Measurements from ENCODE around the gene GPR149. TPM values are rescaled to one million over a fixed set of nuclear protein-coding genes. Genes with fewer than 3 reads are reported as not detected.

GPR149 gene
- total RNA-seq, 2 donors from 2014 or later = not detected

GRCh38 chr3:154389861-154390260 lies 40.1 kb downstream of the GPR149 start:
- Mint-ChIP-seq H3K9me3 (peaks cover 20% of the 10 kb centered on the region), H3K27ac (no peak overlapping the region), H3K4me3 (no peak overlapping the region), H3K27me3 (no peaks in the 10 kb centered on the region), H3K36me3 (no peaks in the 10 kb centered on the region), H3K4me1 (ENCODE audit: low read depth in 2 of 2) (no peaks in the 10 kb centered on the region)
- no peak for ATAC-seq
- DNase-seq (ENCODE audit: low spot score) = no peak

- Mint-ChIP-seq H3K27ac (no peak overlapping the region), H3K9me3 (peaks cover 7% of the 10 kb centered on the region), H3K27me3 (no peaks in the 10 kb centered on the region), H3K4me1 (ENCODE audit: low read depth in 2 of 2) (no peaks in the 10 kb centered on the region), H3K36me3 (no peaks in the 10 kb centered on the region), H3K4me3 (no peak overlapping the region)
- no peak for ATAC-seq
- DNase-seq (ENCODE audit: low spot score) = no peak
Measured at GRCh38 chr3:154384479-154384878, 45.5 kb downstream of the GPR149 start.

GRCh38 chr3:154378311-154378710 lies 51.7 kb downstream of the GPR149 start:
- no peak overlapping the region for H3K4me3 Mint-ChIP-seq
- H3K9me3 Mint-ChIP-seq = no peaks in the 10 kb centered on the region
- H3K4me1 Mint-ChIP-seq (ENCODE audit: low read depth in 2 of 2) = no peaks in the 10 kb centered on the region
- no peak for ATAC-seq
- no peaks in the 10 kb centered on the region for H3K27me3 Mint-ChIP-seq
- H3K27ac Mint-ChIP-seq = no peak overlapping the region
- H3K36me3 Mint-ChIP-seq = no peaks in the 10 kb centered on the region
- no peak for DNase-seq (ENCODE audit: low spot score)

GRCh38 chr3:154367221-154367620 lies 62.8 kb downstream of the GPR149 start:
- Mint-ChIP-seq H3K36me3 (no peaks in the 10 kb centered on the region), H3K27ac (no peak overlapping the region), H3K9me3 (peaks cover 3% of the 10 kb centered on the region), H3K4me1 (ENCODE audit: low read depth in 2 of 2) (no peaks in the 10 kb centered on the region), H3K27me3 (peaks cover 4 to 8% of the 10 kb centered on the region in 2 donors), H3K4me3 (no peak overlapping the region)
- no peak for DNase-seq (ENCODE audit: low spot score)
- ATAC-seq = no peak

- H3K9me3 Mint-ChIP-seq = peaks cover 3% of the 10 kb centered on the region
- H3K4me3 Mint-ChIP-seq = no peak overlapping the region
- ATAC-seq = peak in 1 of 2 donors; percentile 28
- H3K27ac Mint-ChIP-seq = no peak overlapping the region
- no peaks in the 10 kb centered on the region for H3K4me1 Mint-ChIP-seq (ENCODE audit: low read depth in 2 of 2)
- no peaks in the 10 kb centered on the region for H3K36me3 Mint-ChIP-seq
- DNase-seq (ENCODE audit: low spot score) = no peak
- H3K27me3 Mint-ChIP-seq = peaks cover 4 to 8% of the 10 kb centered on the region in 2 donors
Measured at GRCh38 chr3:154364849-154365248, 65.1 kb downstream of the GPR149 start.

- Mint-ChIP-seq H3K4me3 (no peak overlapping the region), H3K36me3 (no peaks in the 10 kb centered on the region), H3K27ac (no peak overlapping the region), H3K27me3 (peaks cover 4 to 11% of the 10 kb centered on the region in 2 donors), H3K4me1 (ENCODE audit: low read depth in 2 of 2) (no peaks in the 10 kb centered on the region), H3K9me3 (peaks cover 3% of the 10 kb centered on the region)
- no peak for DNase-seq (ENCODE audit: low spot score)
- no peak for ATAC-seq
Measured at GRCh38 chr3:154361099-154361498, 68.9 kb downstream of the GPR149 start.

- peaks cover 11 to 23% of the 10 kb centered on the region in 2 donors for H3K27me3 Mint-ChIP-seq
- H3K9me3 Mint-ChIP-seq = peaks cover 8% of the 10 kb centered on the region
- no peaks in the 10 kb centered on the region for H3K36me3 Mint-ChIP-seq
- H3K4me1 Mint-ChIP-seq (ENCODE audit: low read depth in 2 of 2) = no peaks in the 10 kb centered on the region
- H3K27ac Mint-ChIP-seq = no peak overlapping the region
- DNase-seq (ENCODE audit: low spot score) (no peak), ATAC-seq (no peak)
- no peak overlapping the region for H3K4me3 Mint-ChIP-seq
Measured at GRCh38 chr3:154356009-154356408, 74.0 kb downstream of the GPR149 start.

- Mint-ChIP-seq H3K36me3 (no peaks in the 10 kb centered on the region), H3K4me1 (ENCODE audit: low read depth in 2 of 2) (no peaks in the 10 kb centered on the region), H3K4me3 (no peak overlapping the region), H3K27ac (no peak overlapping the region), H3K27me3 (peaks cover 27 to 49% of the 10 kb centered on the region in 2 donors), H3K9me3 (peaks cover 4% of the 10 kb centered on the region)
- no peak for DNase-seq (ENCODE audit: low spot score)
- no peak for ATAC-seq
Measured at GRCh38 chr3:154349223-154349622, 80.8 kb downstream of the GPR149 start.

GRCh38 chr3:154345422-154346122 lies 84.4 kb downstream of the GPR149 start:
- DNase-seq (ENCODE audit: low spot score) (no peak), ATAC-seq (no peak)
- H3K27ac Mint-ChIP-seq = no peak overlapping the region
- H3K4me1 Mint-ChIP-seq (ENCODE audit: low read depth in 2 of 2) = no peaks in the 10 kb centered on the region
- no peak overlapping the region for H3K4me3 Mint-ChIP-seq
- peaks cover 19 to 44% of the 10 kb centered on the region in 2 donors for H3K27me3 Mint-ChIP-seq
- no peaks in the 10 kb centered on the region for H3K9me3 Mint-ChIP-seq
- no peaks in the 10 kb centered on the region for H3K36me3 Mint-ChIP-seq

GRCh38 chr3:154338570-154338969 lies 91.4 kb downstream of the GPR149 start:
- ATAC-seq (no peak), DNase-seq (ENCODE audit: low spot score) (no peak)
- H3K36me3 Mint-ChIP-seq = no peaks in the 10 kb centered on the region
- H3K27me3 Mint-ChIP-seq = peaks cover 13 to 45% of the 10 kb centered on the region in 2 donors
- H3K4me1 Mint-ChIP-seq (ENCODE audit: low read depth in 2 of 2) = no peaks in the 10 kb centered on the region
- no peaks in the 10 kb centered on the region for H3K9me3 Mint-ChIP-seq
- no peak overlapping the region for H3K27ac Mint-ChIP-seq
- H3K4me3 Mint-ChIP-seq = no peak overlapping the region

- ATAC-seq (no peak), DNase-seq (ENCODE audit: low spot score) (no peak)
- no peak overlapping the region for H3K4me3 Mint-ChIP-seq
- H3K36me3 Mint-ChIP-seq = no peaks in the 10 kb centered on the region
- no peaks in the 10 kb centered on the region for H3K4me1 Mint-ChIP-seq (ENCODE audit: low read depth in 2 of 2)
- H3K9me3 Mint-ChIP-seq = no peaks in the 10 kb centered on the region
- H3K27ac Mint-ChIP-seq = no peak overlapping the region
- H3K27me3 Mint-ChIP-seq = peaks cover 12 to 51% of the 10 kb centered on the region in 2 donors
Measured at GRCh38 chr3:154338008-154338407, 92.0 kb downstream of the GPR149 start.

- H3K27me3 Mint-ChIP-seq = peaks cover 13 to 55% of the 10 kb centered on the region in 2 donors
- no peak for DNase-seq (ENCODE audit: low spot score)
- H3K36me3 Mint-ChIP-seq = no peaks in the 10 kb centered on the region
- H3K9me3 Mint-ChIP-seq = no peaks in the 10 kb centered on the region
- H3K4me3 Mint-ChIP-seq = no peak overlapping the region
- H3K27ac Mint-ChIP-seq = no peak overlapping the region
- H3K4me1 Mint-ChIP-seq (ENCODE audit: low read depth in 2 of 2) = no peaks in the 10 kb centered on the region
- no peak for ATAC-seq
Measured at GRCh38 chr3:154334973-154335420, 95.0 kb downstream of the GPR149 start.

GRCh38 chr3:154327871-154328270 lies 102.1 kb downstream of the GPR149 start:
- Mint-ChIP-seq H3K4me3 (no peak overlapping the region), H3K36me3 (peaks cover 11% of the 10 kb centered on the region), H3K4me1 (ENCODE audit: low read depth in 2 of 2) (peaks cover 5 to 8% of the 10 kb centered on the region in 2 donors), H3K9me3 (no peaks in the 10 kb centered on the region), H3K27me3 (peaks cover 11 to 21% of the 10 kb centered on the region in 2 donors), H3K27ac (no peak overlapping the region)
- DNase-seq (ENCODE audit: low spot score) (no peak), ATAC-seq (no peak)

GRCh38 chr3:154324919-154325318 lies 105.1 kb downstream of the GPR149 start:
- Mint-ChIP-seq H3K4me1 (ENCODE audit: low read depth in 2 of 2) (peaks cover 8 to 16% of the 10 kb centered on the region in 2 donors), H3K36me3 (peaks cover 21% of the 10 kb centered on the region), H3K9me3 (no peaks in the 10 kb centered on the region), H3K27me3 (peaks cover 6 to 7% of the 10 kb centered on the region in 2 donors), H3K4me3 (no peak overlapping the region), H3K27ac (peak overlapping the region; percentile 94 to 96)
- DNase-seq (ENCODE audit: low spot score) (no peak), ATAC-seq (no peak)
